GM21723 (cell line): ENCODE results near the gene STRIP1.

Source experiments
- ATAC-seq: cut with Tn5 transposase; IDR thresholded peaks from one replicate; pipeline ENCODE4 v1.9.1; 2021; ENCODE audit warnings: mild to moderate bottlenecking, moderate library complexity; ENCODE audit not compliant: unreplicated experiment

STRIP1 gene, protein sequence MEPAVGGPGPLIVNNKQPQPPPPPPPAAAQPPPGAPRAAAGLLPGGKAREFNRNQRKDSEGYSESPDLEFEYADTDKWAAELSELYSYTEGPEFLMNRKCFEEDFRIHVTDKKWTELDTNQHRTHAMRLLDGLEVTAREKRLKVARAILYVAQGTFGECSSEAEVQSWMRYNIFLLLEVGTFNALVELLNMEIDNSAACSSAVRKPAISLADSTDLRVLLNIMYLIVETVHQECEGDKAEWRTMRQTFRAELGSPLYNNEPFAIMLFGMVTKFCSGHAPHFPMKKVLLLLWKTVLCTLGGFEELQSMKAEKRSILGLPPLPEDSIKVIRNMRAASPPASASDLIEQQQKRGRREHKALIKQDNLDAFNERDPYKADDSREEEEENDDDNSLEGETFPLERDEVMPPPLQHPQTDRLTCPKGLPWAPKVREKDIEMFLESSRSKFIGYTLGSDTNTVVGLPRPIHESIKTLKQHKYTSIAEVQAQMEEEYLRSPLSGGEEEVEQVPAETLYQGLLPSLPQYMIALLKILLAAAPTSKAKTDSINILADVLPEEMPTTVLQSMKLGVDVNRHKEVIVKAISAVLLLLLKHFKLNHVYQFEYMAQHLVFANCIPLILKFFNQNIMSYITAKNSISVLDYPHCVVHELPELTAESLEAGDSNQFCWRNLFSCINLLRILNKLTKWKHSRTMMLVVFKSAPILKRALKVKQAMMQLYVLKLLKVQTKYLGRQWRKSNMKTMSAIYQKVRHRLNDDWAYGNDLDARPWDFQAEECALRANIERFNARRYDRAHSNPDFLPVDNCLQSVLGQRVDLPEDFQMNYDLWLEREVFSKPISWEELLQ

DNA sequence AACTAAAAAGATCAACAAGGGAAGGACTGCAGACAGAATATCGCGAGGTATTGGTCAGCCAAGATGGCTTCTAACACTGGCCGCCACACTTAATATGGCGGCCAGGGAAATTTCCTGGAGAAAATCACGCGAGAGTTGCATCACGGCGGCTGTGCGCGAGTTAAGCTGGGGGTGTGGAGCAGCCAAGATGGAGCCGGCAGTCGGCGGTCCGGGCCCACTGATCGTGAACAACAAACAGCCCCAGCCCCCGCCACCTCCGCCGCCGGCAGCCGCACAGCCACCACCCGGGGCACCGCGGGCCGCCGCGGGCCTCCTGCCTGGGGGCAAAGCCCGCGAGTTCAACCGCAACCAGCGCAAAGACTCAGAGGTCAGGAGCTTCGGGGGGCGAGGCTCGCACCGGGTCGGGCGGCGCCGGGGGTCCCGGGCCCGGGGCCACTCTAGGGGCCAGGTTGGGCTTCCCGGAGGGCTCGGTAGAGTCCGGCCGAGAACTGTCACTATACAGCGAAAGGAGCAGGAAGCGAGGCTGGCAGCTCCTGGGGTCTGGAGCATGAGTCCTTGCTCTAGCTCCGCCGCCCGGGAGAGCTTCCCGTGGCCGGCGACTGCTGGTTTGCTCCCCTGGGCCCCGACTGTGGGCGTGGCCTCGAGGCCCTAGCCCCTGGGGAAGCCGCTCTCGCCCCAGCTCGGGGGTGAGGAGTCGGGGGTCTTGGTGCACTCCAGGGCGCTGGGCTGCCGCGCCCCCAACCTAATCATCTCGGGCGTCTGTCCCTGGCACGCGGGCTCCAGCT, at the start of gene STRIP1:
TSS of gene STRIP1 (plus strand) at position 174 of the 785 bp plus-strand sequence. CDS start at position 188, 14 bp downstream.
- peak; percentile 86 for ATAC-seq

DNA sequence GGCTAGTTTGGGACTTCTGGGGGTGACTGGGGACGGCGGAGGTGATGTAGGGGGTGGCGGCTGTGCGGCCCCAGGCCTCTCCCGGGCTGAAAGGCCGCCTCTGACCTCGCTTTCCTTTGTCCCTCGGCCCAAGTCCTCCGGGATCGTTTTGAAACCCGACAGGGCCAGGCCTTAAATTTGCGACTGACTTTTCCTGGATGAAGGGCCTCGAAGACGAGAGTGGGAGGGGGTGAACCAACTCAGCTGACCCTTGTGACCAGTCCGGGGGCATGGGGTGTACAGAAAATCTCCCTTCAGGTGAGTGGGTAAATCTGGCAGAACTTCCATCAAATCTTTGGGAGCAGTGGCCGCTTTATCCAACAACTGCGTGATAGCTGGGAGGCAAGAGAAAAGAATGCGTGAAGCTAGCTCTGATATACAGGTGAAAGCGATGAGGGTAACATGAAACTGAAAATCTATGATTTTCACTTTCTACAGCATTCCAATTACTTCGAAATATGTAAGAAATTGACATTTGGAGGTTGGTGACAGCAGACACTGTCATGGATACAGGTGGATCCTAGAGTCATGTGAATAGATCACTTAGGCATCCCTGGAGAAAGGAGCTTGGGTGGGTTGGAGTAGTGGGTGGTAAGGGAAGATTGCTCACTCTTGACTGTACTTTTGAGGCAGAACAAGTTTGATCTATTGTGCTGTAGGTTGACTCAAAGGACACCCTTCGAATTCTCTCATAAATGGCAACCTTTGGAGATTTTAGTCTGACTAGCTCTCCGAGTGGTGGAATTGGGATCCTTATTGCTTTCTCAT, 49.0 kb upstream of the STRIP1 start:
- ATAC-seq: no peak

DNA sequence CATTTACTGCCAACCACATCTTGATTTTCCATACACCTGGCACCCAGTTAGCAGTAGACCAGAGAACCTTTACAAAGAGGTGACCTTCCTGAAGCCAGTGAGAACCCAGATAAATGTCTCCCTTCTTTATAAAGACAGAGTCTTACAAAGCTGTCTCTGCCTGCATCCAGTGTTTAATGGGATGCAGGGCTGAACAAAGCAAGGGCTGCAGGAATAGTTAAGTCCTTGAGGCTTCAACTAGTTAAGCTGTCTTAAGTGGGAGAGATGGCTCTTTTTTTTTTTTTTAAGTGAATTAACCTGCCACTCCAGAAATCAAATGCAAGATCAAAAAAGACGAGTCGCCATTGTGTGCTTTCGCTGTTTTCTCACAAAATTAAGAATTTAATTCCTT, 48.4 kb upstream of the STRIP1 start:
- no peak for ATAC-seq

DNA sequence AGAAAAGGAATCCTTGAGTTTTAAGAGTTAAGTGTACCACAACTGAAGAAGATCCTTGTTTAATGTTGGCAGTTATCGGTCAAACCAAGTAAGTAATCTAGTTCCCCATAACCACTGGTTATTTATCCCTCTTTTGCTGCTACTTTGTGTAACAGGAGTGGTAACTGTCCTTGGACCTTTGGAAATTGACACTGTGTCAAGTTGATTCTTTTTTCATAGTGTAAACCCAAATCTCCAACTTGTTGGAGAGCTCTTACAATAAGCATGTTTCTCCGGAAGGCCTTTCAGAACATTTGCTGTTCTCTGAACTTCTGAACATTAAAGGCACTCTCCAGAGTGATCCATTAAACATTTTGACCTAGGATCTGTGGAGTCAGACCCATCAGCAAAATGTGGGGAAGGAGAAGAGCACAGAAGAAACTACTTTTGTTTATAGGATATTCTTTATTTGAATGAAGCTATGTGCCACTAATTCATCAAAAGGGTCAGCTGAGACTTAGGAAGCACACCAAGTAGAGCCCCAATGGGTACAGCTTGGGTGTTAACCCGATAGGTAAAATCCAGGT, 46.0 kb upstream of the STRIP1 start:
- ATAC-seq: no peak

DNA sequence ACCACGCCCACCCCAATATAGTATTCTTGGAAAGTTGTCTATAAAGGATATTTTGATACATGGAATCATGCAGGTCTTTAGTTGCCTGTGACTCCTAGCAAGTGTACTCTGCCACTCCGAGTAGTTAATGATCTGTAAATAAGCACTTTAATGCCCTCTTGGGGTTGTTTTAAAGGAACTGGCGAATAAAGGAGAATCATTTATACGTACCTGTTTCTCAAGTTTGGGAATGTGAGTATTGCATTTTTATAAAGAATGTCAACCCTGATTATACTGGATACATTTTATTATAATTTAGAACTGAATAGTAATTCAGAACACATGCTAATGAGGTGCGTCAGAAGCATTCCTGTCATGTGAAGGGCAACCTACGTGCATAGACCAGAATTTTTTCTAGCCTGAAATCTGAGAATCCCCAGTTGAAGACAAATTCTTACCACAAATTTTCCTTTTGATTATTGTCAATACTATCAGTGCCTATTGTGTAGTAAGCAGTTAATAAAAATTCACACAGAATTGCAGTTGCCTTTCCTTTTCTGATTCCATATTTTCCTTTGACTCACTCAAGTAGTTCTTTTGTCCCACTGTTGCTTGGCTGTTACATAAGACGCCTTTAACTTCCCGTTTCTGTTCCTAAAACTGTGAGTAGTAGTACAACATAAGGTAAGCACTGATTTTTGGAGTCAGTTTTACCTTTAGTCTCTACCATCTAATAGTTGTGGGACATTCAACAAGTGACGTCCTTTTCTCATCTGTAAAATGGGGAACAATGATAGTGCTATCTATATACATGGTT, 44.7 kb upstream of the STRIP1 start:
- no peak for ATAC-seq

DNA sequence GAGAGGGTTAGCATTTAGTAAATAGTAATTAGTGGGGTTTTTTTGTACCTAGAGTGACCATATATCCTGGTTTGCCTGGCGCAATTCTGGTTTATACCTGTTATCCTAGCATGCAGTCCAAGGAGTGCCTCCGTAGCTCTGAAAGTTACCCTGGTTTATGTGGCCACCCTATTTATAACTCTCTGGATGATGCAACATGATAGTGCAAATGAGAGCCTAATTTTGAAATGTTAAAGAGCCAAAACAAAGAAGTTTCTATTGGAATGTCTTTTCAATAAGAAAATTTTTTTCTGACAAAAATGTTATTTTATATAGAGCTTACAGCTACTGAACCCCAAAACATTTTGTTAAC, 44.1 kb upstream of the STRIP1 start:
- no peak for ATAC-seq

DNA sequence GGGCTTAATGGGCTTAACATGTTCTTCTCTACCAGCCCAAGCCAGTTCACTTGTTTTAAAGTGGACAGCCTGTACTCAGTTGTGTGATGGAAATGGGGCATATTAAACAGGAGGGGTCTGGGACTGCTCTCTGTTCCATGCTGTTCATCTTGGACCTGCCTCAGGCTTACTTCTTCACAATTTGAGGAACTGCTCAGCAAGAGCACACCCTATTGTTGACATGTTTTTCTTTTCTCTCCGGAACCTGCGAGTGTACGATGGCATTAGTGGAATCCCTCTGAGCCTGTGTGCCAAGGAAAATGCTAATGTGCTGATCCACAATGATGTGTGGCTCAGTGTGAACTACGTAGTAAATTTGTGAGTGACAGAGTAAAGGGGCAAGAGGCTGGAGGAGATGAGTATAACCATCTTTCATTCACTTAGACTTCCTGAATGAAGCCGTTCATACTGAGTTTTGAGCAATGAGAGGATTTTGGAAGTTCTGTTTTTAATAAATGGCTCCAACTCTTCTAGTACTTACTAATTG, 43.0 kb upstream of the STRIP1 start:
- no peak for ATAC-seq

DNA sequence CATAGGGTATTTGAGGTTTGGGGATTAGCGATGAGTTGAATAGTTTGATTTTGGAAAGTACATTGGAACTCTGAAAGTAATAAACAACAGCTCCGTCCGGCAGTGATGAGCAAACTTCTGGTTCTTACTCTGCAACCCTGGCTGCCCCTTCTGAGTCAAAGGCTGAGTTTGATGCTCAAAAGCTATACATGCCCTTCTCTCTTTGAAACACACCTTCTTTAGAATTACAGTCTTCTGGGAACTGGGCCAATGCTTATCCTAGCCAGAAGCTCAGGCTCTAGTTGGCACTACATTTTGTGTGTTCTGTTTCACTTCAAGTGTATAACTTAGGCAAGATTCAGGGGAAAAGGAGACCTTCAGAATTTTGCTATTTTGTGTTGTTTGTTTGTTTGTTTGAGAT, 40.5 kb upstream of the STRIP1 start:
- ATAC-seq: no peak

DNA sequence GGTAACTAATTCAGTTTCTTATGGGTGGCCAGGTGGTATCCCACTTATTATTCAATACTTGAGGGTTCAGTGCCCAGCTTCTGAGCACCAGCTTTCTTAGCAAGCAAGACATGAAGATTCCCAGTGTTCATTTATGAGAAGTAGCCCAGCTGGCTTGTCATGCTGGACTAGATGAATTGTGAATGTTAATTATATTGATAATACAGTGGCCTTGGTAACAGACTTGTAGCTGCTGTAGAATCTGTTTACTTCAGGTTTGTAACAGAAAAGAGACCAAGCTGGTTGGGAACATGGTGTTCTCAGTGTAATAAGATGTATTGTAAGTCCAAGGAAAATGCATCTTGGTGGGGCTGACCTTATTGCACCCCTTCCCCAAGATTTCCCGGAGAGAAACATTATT, 39.8 kb upstream of the STRIP1 start:
- ATAC-seq: no peak

DNA sequence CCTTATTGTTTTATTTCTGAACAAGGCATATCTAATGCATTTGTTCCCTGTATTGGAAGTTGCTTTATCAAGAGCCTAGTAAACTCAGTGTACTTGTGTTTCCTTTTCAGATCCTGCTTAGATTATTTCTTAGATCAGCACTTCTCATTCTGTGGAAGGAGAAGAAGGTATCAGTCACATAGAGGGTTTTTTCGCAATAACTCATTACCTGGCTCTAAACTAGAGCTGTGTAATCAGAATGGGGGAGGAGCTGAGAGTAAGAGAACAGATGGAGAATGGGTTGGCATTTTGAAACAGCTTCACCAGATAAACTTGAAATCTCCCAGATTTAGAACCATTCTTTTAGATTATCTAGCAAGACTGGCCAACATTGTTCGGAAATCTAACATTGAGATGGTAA, 38.9 kb upstream of the STRIP1 start:
- ATAC-seq: no peak

DNA sequence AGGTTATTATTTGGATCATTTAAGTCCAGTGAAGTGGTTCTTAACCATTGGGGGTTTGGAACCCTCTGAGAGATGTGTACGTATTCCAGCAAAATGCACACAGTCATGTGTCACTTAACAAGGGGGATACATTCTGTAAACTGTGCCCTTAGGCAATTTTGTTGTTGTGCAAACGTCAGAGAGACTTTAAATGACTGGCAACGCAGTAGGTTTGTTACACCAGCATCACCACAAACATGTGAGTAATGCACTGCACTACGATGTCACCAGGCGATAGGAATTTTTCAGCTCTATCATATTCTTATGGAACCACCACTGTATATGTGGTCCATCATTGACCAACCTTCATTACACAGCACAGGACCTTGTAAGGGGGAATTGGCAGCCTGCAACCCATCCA, 37.9 kb upstream of the STRIP1 start:
- no peak for ATAC-seq

DNA sequence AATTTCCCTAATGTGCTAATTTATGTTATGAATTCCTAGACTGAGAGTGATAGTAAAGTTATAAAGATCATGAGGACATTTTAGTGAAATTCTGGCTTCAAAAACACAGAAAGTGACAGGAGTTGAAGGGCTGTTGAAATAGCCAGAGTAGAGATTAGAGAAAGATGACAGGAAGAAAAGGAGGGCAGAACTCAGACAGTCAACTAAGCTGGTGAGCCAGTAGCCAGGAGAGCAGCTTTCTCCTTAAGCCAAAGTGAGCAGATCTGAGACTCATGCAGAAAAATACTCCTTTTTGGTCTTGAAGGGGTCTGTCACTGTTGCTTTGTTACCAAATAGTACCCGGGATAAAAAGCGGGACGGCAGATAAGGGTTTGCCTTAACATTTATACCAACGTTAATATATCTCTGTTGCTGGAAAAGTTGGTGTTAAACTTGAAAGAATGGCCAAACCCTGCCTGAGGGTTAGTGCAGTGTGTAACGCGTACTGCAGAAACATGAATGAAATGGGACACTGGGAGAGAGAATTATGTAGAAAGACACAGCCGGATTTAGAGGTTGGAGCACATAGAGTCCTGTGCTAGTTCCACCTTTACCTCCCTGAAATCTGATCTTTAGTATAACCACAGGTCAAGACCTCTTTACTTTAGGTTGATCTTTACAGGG, 37.1 kb upstream of the STRIP1 start:
- no peak for ATAC-seq

DNA sequence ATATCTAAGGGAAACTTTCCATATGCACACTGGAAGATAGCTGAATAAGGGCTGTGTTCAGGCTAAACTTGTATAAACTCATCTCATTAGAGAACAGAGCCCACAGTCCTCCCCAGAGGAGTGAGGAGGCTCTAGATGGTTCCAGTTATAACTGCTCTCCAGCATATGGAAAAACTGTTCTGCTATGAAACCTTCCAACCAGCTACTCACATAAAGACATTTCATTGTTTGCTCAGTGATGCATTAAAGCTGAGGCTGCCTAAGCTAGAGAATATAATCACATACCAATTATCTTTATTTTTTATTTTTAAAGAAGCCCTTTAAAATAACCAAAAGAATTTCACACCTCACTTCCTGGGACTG, 36.6 kb upstream of the STRIP1 start:
- no peak for ATAC-seq

DNA sequence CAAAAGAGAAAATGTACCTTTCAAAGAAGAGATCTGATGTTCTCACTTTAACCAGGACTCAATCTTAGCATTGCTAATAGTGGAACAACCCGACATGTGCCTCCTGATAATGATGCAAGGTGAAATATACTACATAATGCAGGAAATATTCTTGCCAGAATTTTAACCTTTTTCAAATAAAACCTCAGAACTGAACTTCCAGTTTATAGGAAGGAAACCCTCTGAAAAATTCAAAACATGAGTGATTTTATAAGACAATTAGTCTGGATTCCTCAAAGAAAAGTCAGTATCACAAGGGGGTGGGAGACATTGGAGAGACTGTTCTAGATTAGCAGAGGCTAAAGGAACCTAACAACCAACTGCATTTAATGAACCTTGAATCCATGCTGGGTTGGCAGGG, 31.7 kb upstream of the STRIP1 start:
- ATAC-seq: no peak

DNA sequence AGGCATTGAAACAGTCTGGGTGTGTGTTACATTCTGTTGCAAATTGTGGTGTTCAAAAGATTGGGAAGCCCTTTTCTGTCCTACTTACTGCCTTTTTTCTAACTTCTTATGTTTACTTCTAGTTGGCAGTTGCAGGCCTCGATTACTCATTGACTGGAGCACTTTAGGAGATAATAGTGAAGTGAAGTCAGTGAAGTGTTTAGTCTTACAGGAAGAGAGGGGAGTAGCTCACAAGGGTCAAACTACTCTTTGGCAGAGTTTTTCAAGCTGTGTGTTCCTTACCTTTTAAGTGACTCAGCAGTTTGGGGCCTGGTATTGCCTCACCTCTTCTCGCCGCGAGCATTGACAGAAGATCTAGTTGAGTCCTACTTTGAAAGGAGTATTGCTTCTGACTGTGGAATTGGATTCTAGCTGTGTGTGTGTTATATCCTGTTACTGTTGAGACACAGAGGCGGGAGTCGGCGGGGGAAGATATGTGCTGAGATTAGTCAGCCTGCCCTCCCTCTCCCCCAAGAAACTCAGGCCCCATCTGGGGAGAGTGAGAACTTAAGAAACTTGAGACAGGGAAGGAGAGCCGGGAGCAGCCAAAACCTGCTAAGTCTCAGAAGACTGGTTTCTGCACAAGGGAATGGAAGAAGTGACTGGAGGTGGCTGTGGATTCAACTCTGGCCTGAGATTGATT, 30.5 kb upstream of the STRIP1 start:
- peak; percentile 58 for ATAC-seq

DNA sequence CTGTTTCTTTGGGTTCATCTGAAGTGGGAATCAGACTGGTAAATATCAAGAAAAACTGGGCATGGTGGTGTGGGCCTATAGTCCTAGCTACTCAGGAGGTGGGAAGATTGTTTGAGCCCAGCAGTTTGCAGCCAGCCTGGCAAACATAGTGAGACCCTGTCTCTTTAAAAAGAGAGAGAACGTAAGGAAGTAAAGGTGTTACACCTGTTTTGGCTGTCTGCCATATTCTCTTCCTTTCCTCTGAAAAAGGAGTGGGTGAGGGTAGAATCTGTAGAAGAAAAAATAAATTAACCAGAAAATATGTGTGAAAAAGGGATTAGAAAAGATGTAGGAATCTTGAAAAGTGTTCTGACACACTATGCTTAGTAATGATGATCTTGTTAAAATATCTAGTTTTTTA, 29.8 kb upstream of the STRIP1 start:
- no peak for ATAC-seq

DNA sequence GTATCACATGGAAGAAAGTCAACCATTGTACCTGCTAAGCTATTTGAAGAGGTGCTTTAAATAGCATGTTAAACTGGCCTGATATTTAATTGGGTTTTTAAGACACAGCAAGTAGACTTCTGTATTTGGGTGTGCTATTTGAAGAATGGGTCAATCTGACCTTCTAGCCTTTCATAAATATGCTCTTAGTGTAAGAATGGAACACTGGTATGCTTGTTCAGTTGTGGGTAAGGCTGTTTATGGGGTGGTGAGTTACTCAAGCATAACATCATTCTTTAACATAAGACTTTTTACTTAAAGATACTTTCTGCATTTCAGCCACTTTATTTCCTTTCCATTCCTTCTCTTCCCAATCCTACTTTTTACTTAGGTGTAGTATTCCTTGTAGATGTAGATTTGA, 28.5 kb upstream of the STRIP1 start:
- no peak for ATAC-seq

DNA sequence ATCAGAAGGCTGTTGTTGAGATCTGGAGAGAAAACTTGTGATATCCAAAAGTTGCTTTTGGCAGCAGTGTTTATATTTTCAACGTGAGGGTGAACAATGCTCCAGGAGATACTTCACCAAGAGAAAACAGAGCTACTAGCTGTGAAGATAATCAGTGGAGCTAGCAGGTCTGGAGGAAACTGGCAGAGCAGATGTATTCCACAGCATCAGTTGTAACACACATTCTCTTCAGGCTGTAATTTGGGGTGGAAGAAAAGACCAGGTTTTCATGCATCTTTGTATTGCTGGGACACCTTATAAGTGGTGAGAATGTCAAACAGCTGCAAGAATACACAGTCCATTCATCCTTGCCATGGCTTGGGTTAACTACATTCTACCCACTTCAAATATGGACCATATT, 27.9 kb upstream of the STRIP1 start:
- ATAC-seq: no peak
